ENCODE measurements around the gene SMPD3. TPM values are rescaled to one million over a fixed set of nuclear protein-coding genes. Genes with fewer than 3 reads are reported as not detected.

The SMPD3 gene
- total RNA-seq, 1 donor from 2014 or later, result 5.6 TPM

GRCh38 chr16:68427649-68428303 is 20.5 kb downstream of the SMPD3 start:
- Histone ChIP-seq H3K4me1 (no peaks in the 10 kb centered on the region), H3K27ac (no peak overlapping the region), H3K27me3 (no peaks in the 10 kb centered on the region), H3K36me3 (no peaks in the 10 kb centered on the region), H3K4me3 (no peak overlapping the region), H3K9me3 (no peaks in the 10 kb centered on the region)
- ATAC-seq, result no peak
- TF ChIP-seq CTCF (IDR thresholded peaks at IDR 0.05), result no peak
- intact Hi-C loops (cut with DNase I), result no loop called here
- no peak for DNase-seq

GRCh38 chr16:68426347-68426652 is 22.0 kb downstream of the SMPD3 start:
- intact Hi-C loops (cut with DNase I), result no loop called here
- H3K27ac ChIP-seq, result no peak overlapping the region
- no peak for ATAC-seq
- no peak for DNase-seq
- H3K4me3 ChIP-seq, result no peak overlapping the region
- H3K27me3 ChIP-seq, result no peaks in the 10 kb centered on the region
- H3K4me1 ChIP-seq, result no peaks in the 10 kb centered on the region
- TF ChIP-seq CTCF (IDR thresholded peaks at IDR 0.05), result no peak
- no peaks in the 10 kb centered on the region for H3K9me3 ChIP-seq
- H3K36me3 ChIP-seq, result no peaks in the 10 kb centered on the region

- H3K9me3 ChIP-seq, result no peaks in the 10 kb centered on the region
- ATAC-seq, result no peak
- no peaks in the 10 kb centered on the region for H3K4me1 ChIP-seq
- intact Hi-C loops (cut with DNase I), result no loop called here
- no peak for DNase-seq
- H3K27ac ChIP-seq, result no peak overlapping the region
- H3K36me3 ChIP-seq, result no peaks in the 10 kb centered on the region
- no peak overlapping the region for H3K4me3 ChIP-seq
- no peaks in the 10 kb centered on the region for H3K27me3 ChIP-seq
- no peak for TF ChIP-seq CTCF (IDR thresholded peaks at IDR 0.05)
Observed at GRCh38 chr16:68425498-68426346, 22.6 kb downstream of the SMPD3 start.

GRCh38 chr16:68423771-68424170 is 24.5 kb downstream of the SMPD3 start:
- TF ChIP-seq CTCF (IDR thresholded peaks at IDR 0.05), result no peak
- intact Hi-C loops (cut with DNase I), result no loop called here
- no peaks in the 10 kb centered on the region for H3K27me3 ChIP-seq
- no peaks in the 10 kb centered on the region for H3K4me1 ChIP-seq
- no peaks in the 10 kb centered on the region for H3K36me3 ChIP-seq
- DNase-seq (no peak), ATAC-seq (no peak)
- no peak overlapping the region for H3K27ac ChIP-seq
- no peak overlapping the region for H3K4me3 ChIP-seq
- H3K9me3 ChIP-seq, result no peaks in the 10 kb centered on the region

- Histone ChIP-seq H3K27me3 (no peaks in the 10 kb centered on the region), H3K4me1 (peaks cover 11% of the 10 kb centered on the region), H3K9me3 (no peaks in the 10 kb centered on the region), H3K27ac (no peak overlapping the region), H3K4me3 (no peak overlapping the region), H3K36me3 (no peaks in the 10 kb centered on the region)
- no peak for ATAC-seq
- no peak for DNase-seq
- TF ChIP-seq CTCF (IDR thresholded peaks at IDR 0.05), result no peak
- intact Hi-C loops (cut with DNase I), result no loop called here
Observed at GRCh38 chr16:68422396-68422960, 25.8 kb downstream of the SMPD3 start.
